ENCODE results near the gene PLA2G5.

GRCh38 chr1:20141466-20141865 is 71.5 kb downstream of the PLA2G5 start:
- no peak for TF ChIP-seq CTCF (IDR thresholded peaks at IDR 0.05; ENCODE audit: low read depth, low read length)
- no peak for TF ChIP-seq POLR2A (IDR thresholded peaks at IDR 0.05; ENCODE audit: extremely low read depth, insufficient read length)
- TF ChIP-seq MAX (IDR thresholded peaks at IDR 0.05; ENCODE audit: low read depth, low read length), result no peak

Data from NB4 (cell line).